HCT116 (cell line): ENCODE results near the gene NCAPG2. TPM values are rescaled to one million over a fixed set of nuclear protein-coding genes. Genes with fewer than 3 reads are reported as not detected.

ENCODE experiments used
- ATAC-seq: fragments of 200-7000 bp; cut with Tn5 transposase; 2 replicates; pipeline ENCODE4 v1.9.1; 2020; ENCODE audit warnings: mild to moderate bottlenecking, moderate library complexity
- BruUV-seq: library from RNA; stranded (reverse); fragments of 400-500 nt; replicated peaks from 2 replicates; lab custom pipeline; 2021; lab: Mats Ljungman, UMichigan
- CTCF ChIA-PET: fragments of 300-600 bp; sonication (Branson Sonifier 250); formaldehyde crosslinking; loops from one replicate; lab custom pipeline; 2021; ENCODE audit warnings: antibody characterized with exemption; lab: Charles Lee
- POLR2A ChIA-PET: fragments of 300-600, 350-600 bp; sonication (Branson Sonifier 250); formaldehyde crosslinking; loops from one replicate; lab custom pipeline; 2021; ENCODE audit warnings: antibody characterized with exemption; lab: Charles Lee
- RAD21 ChIA-PET, 2 experiments: fragments of 300-600 bp; sonication (Branson Sonifier 250); formaldehyde crosslinking; loops; one replicate each; lab custom pipeline; 2023; ENCODE audit warnings: low total read pairs in 2 of 2; ENCODE audit not compliant: uncharacterized antibody in 2 of 2, unreplicated experiment in 2 of 2, low non-redundant PET in 1 of 2; lab: Charles Lee
- DNase-seq: peaks from one replicate; pipeline ENCODE4 v3.0.0-alpha.2; 2010; ENCODE audit warnings: low read depth, low spot score
- H2AFZ ChIP-seq: fragments of 200-600 bp; shearing (Covaris generic), sonication (generic); 2 replicates; pipeline ENCODE4 v1.6.1; 2017; ENCODE audit warnings: low read depth, mixed run types, mixed read lengths, antibody characterized with exemption, low read length; ENCODE audit not compliant: poor library complexity, severe bottlenecking
- H3K27ac ChIP-seq: 2 replicates; pipeline ENCODE4 v1.5.1; 2012; ENCODE audit warnings: low read depth, low read length
- H3K27me3 ChIP-seq: fragments of 200-600 bp; sonication (generic); 2 replicates; pipeline ENCODE4 v1.6.1; 2016; ENCODE audit warnings: mixed run types, low read length, mixed read lengths; ENCODE audit not compliant: insufficient read depth
- H3K36me3 ChIP-seq, 2 experiments: fragments of 200-500 bp in 1 of 2; fragments of 200-600 bp in 1 of 2; sonication (Bioruptor generic) in 1 of 2; sonication (generic) in 1 of 2; 2 replicates each; pipeline versions ENCODE4 v1.5.1 to v1.6.1; 2014 to 2016; ENCODE audit warnings: low read length in 2 of 2, inconsistent platforms in 1 of 2, mixed read lengths in 1 of 2, mixed run types in 1 of 2; ENCODE audit not compliant: insufficient read depth in 2 of 2, control insufficient read depth in 1 of 2
- H3K4me1 ChIP-seq, 2 experiments: fragments of 200-600 bp in 1 of 2; sonication (generic) in 1 of 2; 2 replicates each; pipeline versions ENCODE4 v1.5.1 to v1.6.1; 2012 to 2017; ENCODE audit warnings: low read length in 2 of 2, inconsistent platforms in 1 of 2, mild to moderate bottlenecking in 1 of 2, mixed read lengths in 1 of 2, mixed run types in 1 of 2, moderate library complexity in 1 of 2; ENCODE audit not compliant: insufficient read depth in 2 of 2, control insufficient read depth in 1 of 2
- H3K4me2 ChIP-seq: fragments of 200-600 bp; sonication (generic); 2 replicates; pipeline ENCODE4 v1.6.1; 2017; ENCODE audit warnings: mixed run types, low read length, mixed read lengths
- H3K4me3 ChIP-seq, 2 experiments: fragments of 200-600 bp in 1 of 2; sonication (generic) in 1 of 2; replicated peaks in 1 of 2; 2 replicates each; pipeline ENCODE4 v1.5.1; 2011 to 2016; ENCODE audit warnings: low read length in 2 of 2, control low read depth in 1 of 2, low read depth in 1 of 2, mild to moderate bottlenecking in 1 of 2, mixed read lengths in 1 of 2, mixed run types in 1 of 2
- H3K79me2 ChIP-seq: fragments of 200-600 bp; sonication (generic); 2 replicates; pipeline ENCODE4 v1.6.1; 2017; ENCODE audit warnings: mild to moderate bottlenecking, mixed run types, low read length, moderate library complexity, mixed read lengths; ENCODE audit not compliant: insufficient read depth
- H3K9ac ChIP-seq: fragments of 200-600 bp; sonication (generic); 2 replicates; pipeline ENCODE4 v1.6.1; 2016; ENCODE audit warnings: low read length, mixed read lengths
- H3K9me2 ChIP-seq: fragments of 200-600 bp; sonication (generic), shearing (Covaris generic); 2 replicates; pipeline ENCODE4 v1.6.1; 2017; ENCODE audit warnings: mixed run types, mild to moderate bottlenecking, moderate library complexity; ENCODE audit not compliant: insufficient read depth
- H3K9me3 ChIP-seq, 2 experiments: fragments of 200-500 bp in 1 of 2; fragments of 200-600 bp in 1 of 2; sonication (Bioruptor generic) in 1 of 2; sonication (generic) in 1 of 2; 2 replicates each; pipeline ENCODE4 v1.6.1; 2014 to 2017; ENCODE audit warnings: low read length in 2 of 2, mixed read lengths in 2 of 2, inconsistent platforms in 1 of 2, low read depth in 1 of 2, mild to moderate bottlenecking in 1 of 2, mixed run types in 1 of 2, moderate library complexity in 1 of 2; ENCODE audit not compliant: control insufficient read depth in 1 of 2, insufficient read depth in 1 of 2
- H4K20me1 ChIP-seq: fragments of 200-600 bp; sonication (generic), shearing (Covaris generic); 2 replicates; pipeline ENCODE4 v1.6.1; 2017; ENCODE audit warnings: mixed run types, mild to moderate bottlenecking, moderate library complexity; ENCODE audit not compliant: insufficient read depth
- CEBPB ChIP-seq: IDR thresholded peaks from 2 replicates; pipeline ENCODE4 v1.6.1; 2012; ENCODE audit warnings: low read depth
- ELF1 ChIP-seq: IDR thresholded peaks from 2 replicates; pipeline ENCODE4 v1.6.1; 2012; ENCODE audit warnings: low read depth, borderline replicate concordance
- EZH2 ChIP-seq: fragments of 200-600 bp; sonication (generic); IDR thresholded peaks from 2 replicates; pipeline ENCODE4 v1.6.1; 2017; ENCODE audit warnings: antibody characterized with exemption, mixed run types
- POLR2A ChIP-seq: IDR thresholded peaks from 2 replicates; pipeline ENCODE4 v1.7.0; 2011; ENCODE audit warnings: borderline replicate concordance; ENCODE audit not compliant: insufficient read depth, insufficient read length; ENCODE audit errors: extremely low read depth
- POLR2AphosphoS5 ChIP-seq: IDR thresholded peaks from 2 replicates; pipeline ENCODE4 v1.6.1; 2011; ENCODE audit warnings: mild to moderate bottlenecking, low read depth, low read length, moderate library complexity
- RAD21 ChIP-seq: IDR thresholded peaks from 2 replicates; pipeline ENCODE4 v1.6.1; 2012; ENCODE audit warnings: low read depth, mild to moderate bottlenecking
- TCF7L2 ChIP-seq: IDR thresholded peaks from 2 replicates; pipeline ENCODE4 v1.7.0; 2011; ENCODE audit warnings: borderline replicate concordance, inconsistent platforms; ENCODE audit not compliant: insufficient read depth, insufficient read length; ENCODE audit errors: extremely low read depth
- ZFX ChIP-seq: fragments of 450-650 bp; IDR thresholded peaks from 2 replicates; pipeline ENCODE4 v1.6.1; 2017
- intact Hi-C: fragments of 100-400 bp; cut with micrococcal nuclease; formaldehyde crosslinking; loops from 2 replicates; pipeline ENCODE4 v1.10.0; 2022
- total RNA-seq: library from RNA; stranded (reverse); gene quantifications from one replicate; pipeline ENCODE4 v1.2.1, GENCODE V29; 2021; ENCODE audit not compliant: unreplicated experiment
- TF ChIP-seq, protein P1 (sequence below): IDR thresholded peaks from 2 replicates; pipeline ENCODE4 v1.6.1; 2012
- TF ChIP-seq, protein P2 (sequence below), 3 experiments: fragments of 200-600 bp in 1 of 3; sonication (generic) in 1 of 3; IDR thresholded peaks in 2 of 3; conservative IDR thresholded peaks in 1 of 3; 2 replicates each; pipeline ENCODE4 v1.5.1; 2012 to 2017; ENCODE audit warnings: low read depth in 2 of 3, low read length in 2 of 3, antibody characterized with exemption in 1 of 3, borderline replicate concordance in 1 of 3, control low read depth in 1 of 3, mild to moderate bottlenecking in 1 of 3, mixed read lengths in 1 of 3, mixed run types in 1 of 3, moderate library complexity in 1 of 3; ENCODE audit not compliant: insufficient read depth in 1 of 3
- TF ChIP-seq, protein P3 (sequence below): IDR thresholded peaks from 2 replicates; pipeline ENCODE4 v1.6.1; 2011; ENCODE audit warnings: mild to moderate bottlenecking, low read length, moderate library complexity; ENCODE audit not compliant: insufficient replicate concordance; ENCODE audit errors: extremely low read depth

NCAPG2 gene
- total RNA-seq, 1 experiment from 2014 or later: 73.1 TPM

GRCh38 chr7:158689488-158689887 lies 15.1 kb downstream of the NCAPG2 start:
- no peaks in the 10 kb centered on the region for H3K9me2 ChIP-seq
- H3K4me1 ChIP-seq: no peaks in the 10 kb centered on the region
- no peak for TF ChIP-seq POLR2AphosphoS5
- TF ChIP-seq POLR2A: no peak
- no peak for TF ChIP-seq TCF7L2
- TF ChIP-seq, protein P1, sequence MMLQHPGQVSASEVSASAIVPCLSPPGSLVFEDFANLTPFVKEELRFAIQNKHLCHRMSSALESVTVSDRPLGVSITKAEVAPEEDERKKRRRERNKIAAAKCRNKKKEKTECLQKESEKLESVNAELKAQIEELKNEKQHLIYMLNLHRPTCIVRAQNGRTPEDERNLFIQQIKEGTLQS: no peak
- no peak for TF ChIP-seq ZFX
- TF ChIP-seq CEBPB: no peak
- TF ChIP-seq, protein P2, sequence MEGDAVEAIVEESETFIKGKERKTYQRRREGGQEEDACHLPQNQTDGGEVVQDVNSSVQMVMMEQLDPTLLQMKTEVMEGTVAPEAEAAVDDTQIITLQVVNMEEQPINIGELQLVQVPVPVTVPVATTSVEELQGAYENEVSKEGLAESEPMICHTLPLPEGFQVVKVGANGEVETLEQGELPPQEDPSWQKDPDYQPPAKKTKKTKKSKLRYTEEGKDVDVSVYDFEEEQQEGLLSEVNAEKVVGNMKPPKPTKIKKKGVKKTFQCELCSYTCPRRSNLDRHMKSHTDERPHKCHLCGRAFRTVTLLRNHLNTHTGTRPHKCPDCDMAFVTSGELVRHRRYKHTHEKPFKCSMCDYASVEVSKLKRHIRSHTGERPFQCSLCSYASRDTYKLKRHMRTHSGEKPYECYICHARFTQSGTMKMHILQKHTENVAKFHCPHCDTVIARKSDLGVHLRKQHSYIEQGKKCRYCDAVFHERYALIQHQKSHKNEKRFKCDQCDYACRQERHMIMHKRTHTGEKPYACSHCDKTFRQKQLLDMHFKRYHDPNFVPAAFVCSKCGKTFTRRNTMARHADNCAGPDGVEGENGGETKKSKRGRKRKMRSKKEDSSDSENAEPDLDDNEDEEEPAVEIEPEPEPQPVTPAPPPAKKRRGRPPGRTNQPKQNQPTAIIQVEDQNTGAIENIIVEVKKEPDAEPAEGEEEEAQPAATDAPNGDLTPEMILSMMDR (IDR thresholded peaks at IDR 0.05 in 2 of 3, conservative IDR thresholded peaks at IDR 0.05 in 1 of 3; ENCODE audit: borderline replicate concordance in 1 of 3, insufficient read depth in 1 of 3, low read depth in 2 of 3, low read length in 2 of 3): no peak
- no peak for TF ChIP-seq ELF1
- no peak for TF ChIP-seq RAD21
- TF ChIP-seq, protein P3, sequence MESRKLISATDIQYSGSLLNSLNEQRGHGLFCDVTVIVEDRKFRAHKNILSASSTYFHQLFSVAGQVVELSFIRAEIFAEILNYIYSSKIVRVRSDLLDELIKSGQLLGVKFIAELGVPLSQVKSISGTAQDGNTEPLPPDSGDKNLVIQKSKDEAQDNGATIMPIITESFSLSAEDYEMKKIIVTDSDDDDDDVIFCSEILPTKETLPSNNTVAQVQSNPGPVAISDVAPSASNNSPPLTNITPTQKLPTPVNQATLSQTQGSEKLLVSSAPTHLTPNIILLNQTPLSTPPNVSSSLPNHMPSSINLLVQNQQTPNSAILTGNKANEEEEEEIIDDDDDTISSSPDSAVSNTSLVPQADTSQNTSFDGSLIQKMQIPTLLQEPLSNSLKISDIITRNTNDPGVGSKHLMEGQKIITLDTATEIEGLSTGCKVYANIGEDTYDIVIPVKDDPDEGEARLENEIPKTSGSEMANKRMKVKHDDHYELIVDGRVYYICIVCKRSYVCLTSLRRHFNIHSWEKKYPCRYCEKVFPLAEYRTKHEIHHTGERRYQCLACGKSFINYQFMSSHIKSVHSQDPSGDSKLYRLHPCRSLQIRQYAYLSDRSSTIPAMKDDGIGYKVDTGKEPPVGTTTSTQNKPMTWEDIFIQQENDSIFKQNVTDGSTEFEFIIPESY: no peak
- no peak for TF ChIP-seq EZH2
- RAD21 ChIA-PET: interaction anchor here in 1 of 2 experiments (0.5 kb wide), 1 partner anchor 15 kb away, joined by 4 read pairs; the partner anchor contains the start of gene NCAPG2
- 0 out of 2 replicates have a peak, but pooled peaks cover 11% of the 10 kb centered on the region for H4K20me1 ChIP-seq
- no peak overlapping the region for H3K27ac ChIP-seq
- H3K4me2 ChIP-seq: no peak overlapping the region
- H3K9me3 ChIP-seq: no peaks in the 10 kb centered on the region
- peaks cover 31 to 50% of the 10 kb centered on the region in 2 experiments for H3K36me3 ChIP-seq
- no peak overlapping the region for H3K4me3 ChIP-seq
- BruUV-seq: no TSS peak
- H3K79me2 ChIP-seq: peaks cover 24% of the 10 kb centered on the region
- H3K9ac ChIP-seq: no peak overlapping the region
- no peak overlapping the region for H2AFZ ChIP-seq
- no peak for DNase-seq
- POLR2A ChIA-PET: no interaction called here
- no peaks in the 10 kb centered on the region for H3K27me3 ChIP-seq
- intact Hi-C loops: no loop called here
- no peak for ATAC-seq
- CTCF ChIA-PET: no interaction called here
